K562 (cell line): ENCODE data around the gene TUBE1. TPM values are rescaled to one million over a fixed set of nuclear protein-coding genes. Genes with fewer than 3 reads are reported as not detected.
A peak's percentile ranks its signal among the peaks of the same experiment; 100 is the strongest.
"Not testable (repeated sequence)": the region's sequence is repeated elsewhere in the genome, so short reads cannot be mapped to it uniquely, and the experiment has no call there.

Experiments
- ATAC-seq: fragments of 200-7000 bp; cut with Tn5 transposase; 3 replicates; pipeline ENCODE4 v1.9.1; 2020; ENCODE audit warnings: moderate library complexity
- BruUV-seq: library from RNA; stranded (reverse); fragments of 400-500 nt; replicated peaks from 2 replicates; lab custom pipeline; 2021; lab: Mats Ljungman, UMichigan
- CTCF ChIA-PET: fragments of 300-600 bp; formaldehyde crosslinking; extraction: SDS; loops from one replicate; lab custom pipeline; 2021; ENCODE audit warnings: low intra/inter-chr PET ratio; lab: Yijun Ruan, JAX
- POLR2A ChIA-PET: fragments of 300-600, 350-650 bp; sonication (Branson Sonifier 250); formaldehyde crosslinking; extraction: SDS; loops from one replicate; lab custom pipeline; 2021; ENCODE audit warnings: antibody characterized with exemption, inconsistent platforms; lab: Yijun Ruan, JAX
- DNase-seq, 4 experiments: peaks; one replicate each; pipeline versions ENCODE4 v3.0.0 to v3.0.0-alpha.2; 2011 to 2018; ENCODE audit warnings: low spot score in 3 of 4, mixed read lengths in 3 of 4; ENCODE audit errors: extremely low read depth in 1 of 4
- FAIRE-seq: peaks from 2 replicates; lab custom pipeline; 2011; peaks lifted over from hg19 to GRCh38; lab: Jason Lieb, UNC
- H2AFZ ChIP-seq: 2 replicates; pipeline ENCODE4 v1.6.0; 2011; ENCODE audit warnings: low read depth, low read length, control low read depth, inconsistent platforms
- H3K27ac ChIP-seq: fragments of 200-600 bp; 3 replicates; pipeline ENCODE4 v1.8.0; 2011; ENCODE audit warnings: low read depth, mild to moderate bottlenecking, control low read depth, inconsistent platforms, low read length, moderate library complexity, mixed read lengths; ENCODE audit errors: extremely low read depth
- H3K27me3 ChIP-seq, 2 experiments: fragments of 300-600 bp in 1 of 2; 2 replicates in 1 of 2; 3 replicates in 1 of 2; pipeline versions ENCODE4 v1.6.0 to v1.8.0; 2011; ENCODE audit warnings: inconsistent platforms in 2 of 2, low read length in 2 of 2, mild to moderate bottlenecking in 1 of 2, mixed read lengths in 1 of 2, moderate library complexity in 1 of 2; ENCODE audit not compliant: control insufficient read depth in 2 of 2, insufficient read depth in 2 of 2
- H3K36me3 ChIP-seq: fragments of 300-600 bp; 3 replicates; pipeline ENCODE4 v1.8.0; 2011; ENCODE audit warnings: mild to moderate bottlenecking, low read length, inconsistent platforms; ENCODE audit not compliant: control insufficient read depth, insufficient read depth
- H3K4me1 ChIP-seq, 2 experiments: fragments of 200-600 bp in 1 of 2; replicated peaks in 1 of 2; 2 replicates in 1 of 2; 3 replicates in 1 of 2; pipeline versions ENCODE4 v1.5.1 to v1.8.0; 2011; ENCODE audit warnings: inconsistent platforms in 2 of 2, low read length in 2 of 2, mild to moderate bottlenecking in 1 of 2, mixed read lengths in 1 of 2, moderate library complexity in 1 of 2; ENCODE audit not compliant: control insufficient read depth in 2 of 2, insufficient read depth in 2 of 2
- H3K4me2 ChIP-seq: 2 replicates; pipeline ENCODE4 v1.6.1; 2011; ENCODE audit warnings: low read length, control low read depth, inconsistent platforms, mixed read lengths; ENCODE audit not compliant: insufficient read depth
- H3K4me3 ChIP-seq: fragments of 200-600 bp; sonication (generic), shearing (Covaris generic); 2 replicates; pipeline ENCODE4 v1.5.1; 2016; ENCODE audit warnings: control low read depth, inconsistent platforms
- H3K79me2 ChIP-seq: fragments of 200-600 bp; 3 replicates; pipeline ENCODE4 v1.8.0; 2011; ENCODE audit warnings: low read length, inconsistent platforms; ENCODE audit not compliant: control insufficient read depth, insufficient read depth
- H3K9ac ChIP-seq, 2 experiments: 2 replicates each; pipeline versions ENCODE4 v1.6.0 to v1.6.1; 2011; ENCODE audit warnings: low read depth in 2 of 2, low read length in 2 of 2, control low read depth in 1 of 2, inconsistent platforms in 1 of 2, mild to moderate bottlenecking in 1 of 2, mixed read lengths in 1 of 2; ENCODE audit not compliant: insufficient read depth in 1 of 2
- H3K9me1 ChIP-seq: one replicate; pipeline ENCODE4 v1.6.0; 2011; ENCODE audit warnings: inconsistent platforms, mild to moderate bottlenecking, low read length, moderate library complexity; ENCODE audit not compliant: control insufficient read depth, insufficient read depth
- H3K9me3 ChIP-seq: replicated peaks from 2 replicates; pipeline ENCODE4 v1.5.1; 2011; ENCODE audit warnings: low read depth, low read length, inconsistent platforms; ENCODE audit not compliant: control insufficient read depth, insufficient read depth
- H4K20me1 ChIP-seq: replicated peaks from 2 replicates; pipeline ENCODE4 v1.6.1; 2011; ENCODE audit warnings: low read length, inconsistent platforms, mixed read lengths; ENCODE audit not compliant: control insufficient read depth, insufficient read depth
- KDM5B ChIP-seq: fragments of 200-600 bp; sonication (generic); IDR thresholded peaks from 2 replicates; pipeline ENCODE4 v1.6.1; 2012; ENCODE audit warnings: low read depth, mild to moderate bottlenecking, moderate library complexity, low read length, control low read depth, inconsistent platforms; ENCODE audit not compliant: insufficient replicate concordance
- MEIS2 ChIP-seq: fragments of 450-650 bp; IDR thresholded peaks from 2 replicates; pipeline ENCODE4 v1.6.1; 2014; ENCODE audit warnings: mild to moderate bottlenecking; ENCODE audit not compliant: partially characterized antibody
- MTF1 ChIP-seq: fragments of 250-450 bp; sonication (Bioruptor Pico); IDR thresholded peaks from 2 replicates; pipeline ENCODE4 v1.9.0; 2021; ENCODE audit warnings: moderate library complexity, mild to moderate bottlenecking, inconsistent platforms, borderline replicate concordance
- PBX2 ChIP-seq, 2 experiments: IDR thresholded peaks in 1 of 2; conservative IDR thresholded peaks in 1 of 2; 2 replicates each; pipeline ENCODE4 v1.6.1; 2016; ENCODE audit warnings: low read depth in 2 of 2, mild to moderate bottlenecking in 1 of 2, missing compliant biosample characterization in 1 of 2, missing genetic modification characterization in 1 of 2, moderate library complexity in 1 of 2
- WGBS: fragments of 100-300 bp; shearing (Covaris generic); methylation state at CpG from one replicate; pipeline ENCODE4 v1.1.6; 2016; ENCODE audit warnings: low coverage, mixed read lengths; ENCODE audit not compliant: insufficient coverage; ENCODE audit errors: missing lambda C conversion rate; 5-methylcytosine and 5-hydroxymethylcytosine counted together
- in situ Hi-C: fragments of 300-500 bp; cut with MboI; formaldehyde crosslinking; loops from 4 replicates; pipeline ENCODE4 v1.15.0; 2018; ENCODE audit warnings: inconsistent platforms, mixed read lengths
- intact Hi-C: fragments of 100-400 bp; cut with micrococcal nuclease; formaldehyde crosslinking; loops from 2 replicates; pipeline ENCODE4 v1.14.2; 2022
- polyA plus RNA-seq, 8 experiments: library from polyadenylated mRNA; depleted of rRNA in 4 of 8; stranded (reverse) in 5 of 8; unstranded in 3 of 8; fragments of >200 nt; fragmentation: Nextera tagmentation in 2 of 8; fragmentation: Illumina TruSeq in 1 of 8; extraction: Ambion mirVana in 2 of 8; extraction: Trizol in 1 of 8; gene quantifications; 2 replicates each; pipeline versions ENCODE4 v1.2.1 to v1.2.3, GENCODE V29; 2011 to 2014; ENCODE audit warnings: inconsistent platforms in 1 of 8, missing spikeins in 1 of 8
- total RNA-seq, 7 experiments: library from RNA; depleted of rRNA in 6 of 7; stranded (reverse); fragments of >200 nt in 6 of 7; fragmentation: Illumina TruSeq in 2 of 7; extraction: Trizol in 2 of 7; gene quantifications; 2 replicates each; pipeline versions ENCODE4 v1.2.1 to v1.2.3, GENCODE V29; 2011 to 2021; ENCODE audit warnings: low replicate concordance in 1 of 7

Gene TUBE1
- total and polyA plus RNA-seq, 9 of the 15 experiments (the other 6 are each of a cell fraction or from before 2014, with no cell fraction given): 18.9 to 58.4 (median 30.8) TPM

DNA sequence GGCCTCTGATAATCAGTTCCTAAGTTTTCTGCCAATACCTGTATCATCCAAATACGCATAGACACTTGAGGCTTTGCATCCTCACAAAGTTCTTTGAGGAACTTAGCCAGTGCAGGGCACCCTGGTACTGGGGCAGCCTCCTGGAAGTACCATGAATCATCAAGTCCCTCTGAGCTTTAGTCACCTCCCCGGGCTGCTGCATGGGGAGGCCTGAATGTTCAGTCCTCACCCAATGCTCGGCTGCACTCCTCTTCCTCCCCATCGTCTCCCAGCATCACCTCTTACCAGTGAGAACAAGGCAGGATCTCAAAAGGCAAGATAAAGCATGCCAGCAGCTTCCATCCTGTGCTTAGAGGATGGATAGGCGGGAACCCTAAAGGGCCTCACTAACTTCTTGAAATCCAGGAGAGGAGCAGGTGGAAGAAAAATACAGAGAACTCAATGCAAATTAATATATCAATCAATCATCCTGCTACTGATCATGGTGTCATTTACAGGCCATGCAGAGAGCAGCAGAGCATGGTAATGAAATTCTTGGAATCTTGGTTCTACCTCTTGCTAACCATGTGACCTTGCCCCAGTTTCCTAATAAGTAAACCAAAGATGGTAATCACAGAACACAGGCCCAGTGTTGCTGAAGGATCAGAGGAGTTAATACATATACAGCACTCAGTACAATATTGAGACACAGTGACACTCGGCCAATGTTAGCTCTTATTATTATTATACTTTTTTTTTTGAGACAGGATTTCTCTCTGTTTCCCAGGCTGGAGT, 38.1 kb downstream of the TUBE1 start:
- intact Hi-C loops: no loop called here
- TF ChIP-seq MEIS2: peak; percentile 33
- TF ChIP-seq MTF1 (CRISPR knock-in tag): no peak
- no peak for TF ChIP-seq KDM5B
- TF ChIP-seq PBX2 (CRISPR knock-in tag; IDR thresholded peaks at IDR 0.05; ENCODE audit: low read depth): no peak
- peak; percentile 37; the same call in 1 of the 2 replicates for TF ChIP-seq PBX2 (tag; conservative IDR thresholded peaks at IDR 0.05; ENCODE audit: low read depth)
- TF ChIP-seq, all 486 proteins: peak for 2
- 11% methylated on average over 6 of the region's 6 CpGs for WGBS
- H3K9me3 ChIP-seq: no peaks in the 10 kb centered on the region
- H3K79me2 ChIP-seq: no peaks in the 10 kb centered on the region
- H3K4me2 ChIP-seq: no peak overlapping the region
- no peaks in the 10 kb centered on the region for H3K36me3 ChIP-seq
- in situ Hi-C loops: no loop called here
- ATAC-seq: no peak
- DNase-seq: no peak
- H3K27me3 ChIP-seq: peaks cover 15 to 31% of the 10 kb centered on the region in 2 experiments
- FAIRE-seq: no peak
- H3K27ac ChIP-seq: no peak overlapping the region
- ChIA-PET POLR2A (interaction anchor here (0.6 kb wide), 2 partner anchors 120 to 338 kb away, joined by 4 to 5 read pairs; no protein-coding TSS in a partner anchor), CTCF (no interaction called here)
- H3K9ac ChIP-seq: no peak overlapping the region
- no peaks in the 10 kb centered on the region for H3K9me1 ChIP-seq
- H3K4me1 ChIP-seq: peaks cover 0 to 4% of the 10 kb centered on the region in 2 experiments; a peak in 2 of 5 replicates
- H4K20me1 ChIP-seq: no peaks in the 10 kb centered on the region
- H3K4me3 ChIP-seq: no peak overlapping the region
- no TSS peak for BruUV-seq
- no peak overlapping the region for H2AFZ ChIP-seq

DNA sequence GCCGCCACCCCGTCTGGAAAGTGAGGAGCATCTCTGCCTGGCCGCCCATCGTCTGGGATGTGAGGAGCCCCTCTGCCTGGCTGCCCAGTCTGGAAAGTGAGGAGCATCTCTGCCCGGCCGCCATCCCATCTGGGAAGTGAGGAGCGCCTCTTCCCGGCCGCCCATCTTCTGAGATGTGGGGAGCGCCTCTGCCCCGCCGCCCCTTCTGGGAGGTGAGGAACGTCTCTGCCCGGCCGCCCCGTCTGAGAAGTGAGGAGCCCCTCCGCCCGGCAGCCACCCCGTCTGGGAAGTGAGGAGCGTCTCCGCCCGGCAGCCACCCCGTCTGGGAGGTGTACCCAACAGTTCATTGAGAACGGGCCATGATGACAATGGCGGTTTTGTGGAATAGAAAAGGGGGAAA, 39.8 kb downstream of the TUBE1 start:
- H3K9me1 ChIP-seq, intact Hi-C loops, H4K20me1 ChIP-seq, H2AFZ ChIP-seq, ATAC-seq, POLR2A ChIA-PET, H3K4me1 ChIP-seq, H3K9me3 ChIP-seq, H3K4me3 ChIP-seq, H3K36me3 ChIP-seq, in situ Hi-C loops, BruUV-seq, H3K9ac ChIP-seq, H3K27ac ChIP-seq, CTCF ChIA-PET, FAIRE-seq, H3K4me2 ChIP-seq, H3K79me2 ChIP-seq, DNase-seq: not testable (repeated sequence)
- WGBS: 31% methylated on average over 17 of the region's 25 CpGs
- peaks cover 13 to 14% of the 10 kb centered on the region in 2 experiments for H3K27me3 ChIP-seq
